ENCODE results near the gene CENPN.

The CENPN gene

DNA sequence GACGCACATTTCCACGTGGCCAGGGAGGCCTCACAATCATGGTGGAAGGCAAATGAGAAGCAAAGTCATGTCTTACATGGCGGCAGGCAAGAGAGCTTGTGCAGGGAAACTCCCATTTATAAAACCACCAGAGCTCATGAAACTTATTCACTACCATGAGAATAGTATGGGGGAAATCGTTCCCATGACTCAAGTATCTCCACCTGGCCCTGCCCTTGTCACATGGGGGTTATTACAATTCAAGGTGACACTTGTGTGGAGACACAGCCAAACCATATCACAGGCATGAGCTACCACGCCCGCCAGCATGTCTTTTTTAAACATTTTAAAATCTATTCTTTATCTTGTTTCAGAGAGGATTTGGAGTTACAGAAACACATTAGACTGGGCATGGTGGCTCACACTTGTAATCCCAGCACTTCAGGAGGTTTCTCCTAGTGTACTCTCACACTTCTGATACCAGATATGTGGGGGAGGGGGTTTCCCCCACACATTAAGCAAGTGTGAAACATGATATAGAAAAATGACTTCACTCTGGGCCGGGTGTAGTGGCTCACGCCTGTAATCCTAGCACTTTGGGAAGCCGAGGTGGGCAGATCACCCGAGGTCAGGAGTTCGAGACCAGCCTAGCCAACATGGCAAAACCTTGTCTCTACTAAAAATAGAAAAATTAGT, 23.1 kb downstream of the CENPN start:
- DNase-seq (ENCODE audit: low read depth in 2 of 2) = no peak

DNA sequence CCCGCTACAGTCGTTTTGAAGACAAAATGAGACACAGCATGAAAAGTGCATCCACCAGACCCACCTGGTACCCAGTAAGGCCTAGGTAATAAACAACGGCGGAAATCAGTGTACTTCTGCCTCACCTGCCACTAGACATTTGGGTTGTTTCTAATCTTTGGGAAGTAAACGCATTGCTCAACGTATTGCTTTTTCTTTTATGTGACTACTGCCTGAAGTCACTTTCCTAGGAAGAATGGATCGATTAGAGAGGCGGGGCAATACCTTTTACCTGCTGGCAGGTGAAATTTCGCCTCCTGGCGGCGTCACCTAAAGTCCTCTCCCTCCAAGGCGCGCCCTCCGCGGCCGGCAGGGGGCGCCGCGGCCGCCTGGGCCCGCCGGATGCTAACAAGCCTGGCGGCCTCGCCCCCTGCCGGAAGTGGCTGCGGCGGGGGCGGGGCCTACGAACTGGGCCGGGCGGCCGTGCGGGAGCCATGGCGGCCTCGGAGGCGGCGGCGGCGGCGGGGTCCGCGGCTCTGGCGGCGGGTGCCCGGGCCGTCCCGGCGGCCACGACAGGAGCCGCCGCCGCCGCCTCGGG, 28.5 kb downstream of the CENPN start, which contains the start of gene ATMIN:
Gene ATMIN (plus strand): TSS at position 445 of the 577 bp plus-strand sequence. CDS start 29 bp downstream, at position 474.
- DNase-seq (ENCODE audit: low read depth in 2 of 2) = peak; percentile 73 to 74

DNA sequence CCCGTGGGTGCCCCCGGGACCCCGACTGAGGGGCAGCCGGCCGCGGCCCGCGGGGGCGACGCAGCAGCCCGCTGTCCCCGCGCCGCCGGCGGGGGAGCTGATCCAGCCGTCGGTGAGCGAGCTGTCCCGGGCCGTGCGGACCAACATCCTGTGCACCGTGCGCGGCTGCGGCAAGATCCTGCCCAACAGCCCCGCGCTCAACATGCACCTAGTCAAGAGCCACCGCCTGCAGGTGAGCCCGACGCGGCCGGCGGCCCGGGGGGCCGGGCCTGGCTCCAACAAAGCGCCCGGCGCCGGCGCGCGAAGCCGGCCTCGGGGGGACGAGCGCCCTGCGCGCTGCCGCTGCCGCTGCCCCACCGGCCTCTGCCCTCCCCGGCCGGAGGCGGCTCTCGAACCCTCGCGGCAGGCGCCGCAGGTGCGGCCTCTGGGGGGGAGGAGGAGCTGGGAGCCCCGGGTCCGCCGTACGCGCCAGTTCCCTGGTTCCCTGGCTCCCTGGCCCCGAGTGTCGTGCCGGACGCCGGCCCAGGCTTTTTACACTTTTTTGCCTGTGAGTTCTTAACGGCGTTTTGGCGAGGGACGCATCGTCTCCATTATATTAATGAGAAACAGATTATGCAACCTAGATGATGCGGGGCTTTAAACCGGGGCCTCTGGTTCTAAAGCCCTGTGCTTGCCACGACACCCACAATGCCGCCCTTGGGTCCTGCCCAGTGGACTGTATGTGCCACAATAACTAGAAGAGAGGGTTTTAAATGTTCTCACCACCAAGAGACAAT, 29.1 kb downstream of the CENPN start:
- DNase-seq (ENCODE audit: low read depth in 2 of 2) = no peak

DNA sequence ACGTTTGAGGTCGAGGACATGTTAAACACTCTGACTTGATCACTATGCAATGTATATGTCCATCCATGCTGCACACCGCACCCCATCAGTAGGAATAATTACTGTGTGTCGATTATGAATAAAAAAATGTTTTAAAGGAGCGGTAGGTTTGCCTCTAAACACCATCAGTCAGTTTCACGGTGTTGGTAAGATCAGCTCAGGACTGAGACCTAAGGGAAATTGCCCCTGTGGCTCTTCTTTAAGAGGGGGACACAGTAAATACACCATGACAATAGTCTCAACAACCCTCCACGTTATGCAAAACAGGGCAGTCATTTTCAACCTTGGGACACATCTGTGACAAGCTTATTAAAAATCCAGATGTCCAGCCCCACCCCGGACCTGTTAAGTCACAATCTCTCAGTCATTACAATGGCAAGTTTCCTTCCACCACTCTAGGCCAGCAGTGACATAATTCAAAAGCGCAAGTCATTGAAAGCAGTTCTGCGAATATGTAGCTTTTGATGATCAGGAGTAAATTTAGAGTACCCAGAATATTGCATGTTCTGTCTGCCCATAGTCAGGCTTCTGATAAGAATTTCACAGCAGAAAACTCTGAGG, 29.8 kb downstream of the CENPN start:
- DNase-seq (ENCODE audit: low read depth in 2 of 2) = no peak

DNA sequence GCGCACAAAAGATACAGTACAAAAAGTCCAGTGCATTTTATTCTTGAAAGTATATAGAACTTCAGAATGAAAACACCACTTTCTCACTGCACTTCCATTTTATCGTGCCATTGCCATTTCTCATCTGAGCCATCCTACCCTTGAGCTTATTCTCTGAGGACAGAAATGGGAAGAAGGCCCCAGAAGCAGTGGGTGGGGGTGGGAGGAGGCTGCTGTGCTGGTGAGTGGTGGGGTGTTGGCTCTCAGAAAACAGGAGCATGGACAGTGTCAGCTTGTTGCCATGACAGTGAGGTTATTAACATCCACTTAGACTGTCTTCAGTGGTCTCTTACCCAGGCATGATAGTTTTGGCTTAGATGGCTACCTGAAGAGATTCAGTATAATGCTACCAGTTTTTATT, 33.1 kb downstream of the CENPN start:
- no peak for DNase-seq (ENCODE audit: low read depth in 2 of 2)

DNA sequence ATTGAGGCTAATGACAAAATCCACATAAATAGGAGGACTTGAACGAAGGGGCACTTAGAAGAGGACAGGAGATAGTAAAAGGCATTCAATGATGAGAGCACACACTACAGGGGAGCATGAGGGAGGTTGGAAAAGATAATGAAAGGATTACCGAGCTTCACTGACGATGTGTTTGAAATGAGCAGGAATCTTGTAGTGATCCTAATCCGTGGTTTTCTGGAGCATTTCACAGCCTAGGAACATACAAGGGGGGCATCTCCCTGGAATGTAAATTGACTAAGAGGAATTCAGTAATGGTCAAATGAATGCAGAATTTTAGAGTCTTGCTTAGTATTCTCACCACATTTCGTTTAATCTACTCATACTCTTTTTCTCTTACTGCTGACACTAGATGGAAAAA, 33.8 kb downstream of the CENPN start:
- no peak for DNase-seq (ENCODE audit: low read depth in 2 of 2)

DNA sequence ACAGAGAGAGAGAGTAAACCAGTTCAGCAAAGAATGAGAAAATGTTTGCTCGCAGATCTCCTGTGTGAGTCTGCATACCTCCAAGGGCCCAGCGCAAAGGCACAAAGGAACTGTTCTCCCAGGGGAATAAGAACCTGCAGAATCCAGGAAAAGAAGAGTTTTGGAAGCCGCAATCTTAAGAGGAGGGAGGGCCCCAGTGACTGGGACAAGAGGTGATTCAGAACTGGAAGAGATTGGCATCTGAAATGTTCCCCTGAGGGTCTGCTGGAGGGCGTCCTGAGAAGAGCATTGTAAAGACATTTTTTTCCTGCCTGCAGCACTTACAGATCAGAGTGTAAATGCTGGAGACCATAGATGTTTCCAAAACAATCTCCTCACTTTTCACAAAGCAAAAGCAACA, 34.7 kb downstream of the CENPN start:
- no peak for DNase-seq (ENCODE audit: low read depth in 2 of 2)

DNA sequence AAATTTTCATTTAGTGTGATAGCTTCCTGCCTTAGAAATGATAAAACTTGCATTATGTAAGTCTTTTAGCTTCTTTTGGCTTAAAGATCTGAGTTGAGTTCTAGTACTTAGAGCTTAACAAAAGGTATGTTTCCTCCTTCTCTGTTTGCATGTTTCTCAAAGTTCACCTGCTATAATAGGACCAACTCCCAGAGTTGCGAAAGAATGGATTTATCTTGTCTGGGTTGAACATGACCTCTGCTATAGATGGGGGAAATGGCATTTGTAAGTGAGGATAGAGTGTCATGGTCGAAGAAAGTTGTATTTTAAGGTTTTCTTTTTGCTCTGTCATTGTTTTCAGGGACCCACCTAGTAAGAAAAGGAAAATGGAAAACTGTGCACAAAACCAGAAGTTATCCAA, 35.8 kb downstream of the CENPN start:
- no peak for DNase-seq (ENCODE audit: low read depth in 2 of 2)

DNA sequence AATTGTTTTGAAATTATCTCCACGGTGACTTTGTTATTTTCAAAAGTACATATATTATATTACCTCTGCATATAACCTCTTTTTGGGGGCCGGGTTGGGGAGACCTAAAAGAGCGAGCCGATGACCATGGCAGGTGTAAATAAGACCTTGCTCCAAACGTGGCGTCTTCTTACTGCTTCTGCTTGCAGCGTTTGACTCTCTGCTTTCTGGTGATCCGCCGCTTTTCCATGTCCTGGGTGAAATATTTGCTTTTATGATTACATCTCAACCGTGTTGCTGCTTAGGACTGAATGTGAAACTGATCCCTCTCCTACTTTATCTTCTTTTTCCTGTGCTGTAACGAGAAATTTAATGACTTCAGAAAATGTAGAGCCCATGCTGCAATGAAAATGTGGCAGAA, 46.7 kb downstream of the CENPN start:
- DNase-seq (ENCODE audit: low read depth in 2 of 2) = no peak

DNA sequence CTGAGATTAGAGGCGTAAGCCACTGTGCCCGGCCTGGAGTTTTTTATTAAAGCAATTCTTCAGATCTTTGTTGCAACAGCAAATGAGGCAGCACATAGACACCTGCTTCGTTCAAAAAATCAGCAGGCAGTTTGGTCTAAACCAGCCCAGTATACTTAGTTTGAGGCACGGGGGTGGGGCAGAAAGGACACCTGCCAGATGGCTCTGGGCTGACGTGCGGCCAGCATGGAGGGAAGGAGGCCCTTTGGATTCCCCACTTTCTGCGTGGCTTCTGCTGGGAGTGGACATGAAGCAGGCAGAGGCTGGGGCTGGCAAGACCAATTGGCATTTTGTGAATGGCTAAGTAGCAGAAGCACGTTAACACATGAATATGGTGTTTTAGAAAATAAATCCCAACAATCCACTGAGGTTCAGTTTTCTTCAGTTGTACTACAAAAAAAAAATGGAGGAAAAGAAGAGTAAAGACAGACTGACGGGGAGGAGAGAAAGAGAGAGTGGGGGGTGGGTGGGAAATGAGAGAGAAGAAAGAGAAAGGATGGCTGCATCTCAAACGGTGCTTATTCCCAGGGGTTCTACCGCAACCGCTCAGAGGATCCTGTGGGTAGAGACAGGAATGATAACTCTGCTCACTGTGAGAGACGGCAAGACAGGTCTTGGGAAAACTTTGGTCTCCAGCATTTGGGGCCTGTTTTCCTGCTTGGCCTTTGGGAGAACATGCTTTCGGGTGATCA, 53.7 kb downstream of the CENPN start:
- DNase-seq (ENCODE audit: low read depth in 2 of 2) = no peak

DNA sequence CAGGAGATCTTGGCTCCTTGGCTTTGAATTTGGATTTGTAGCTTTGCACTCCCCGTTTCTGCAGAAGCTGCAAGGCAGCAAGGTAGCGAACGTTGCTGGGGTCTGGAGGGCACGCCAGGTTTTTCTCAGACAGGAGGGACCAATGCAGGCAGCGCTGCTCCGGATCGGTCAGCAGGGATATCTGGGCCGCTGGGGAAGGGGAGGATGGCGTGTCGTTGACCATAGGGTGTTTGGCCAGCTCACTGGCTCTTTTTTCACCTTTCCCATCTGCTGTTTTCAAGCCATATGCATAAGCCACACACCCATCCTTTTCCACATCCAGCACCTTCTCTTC, 54.3 kb downstream of the CENPN start:
- DNase-seq (ENCODE audit: low read depth in 2 of 2) = no peak

DNA sequence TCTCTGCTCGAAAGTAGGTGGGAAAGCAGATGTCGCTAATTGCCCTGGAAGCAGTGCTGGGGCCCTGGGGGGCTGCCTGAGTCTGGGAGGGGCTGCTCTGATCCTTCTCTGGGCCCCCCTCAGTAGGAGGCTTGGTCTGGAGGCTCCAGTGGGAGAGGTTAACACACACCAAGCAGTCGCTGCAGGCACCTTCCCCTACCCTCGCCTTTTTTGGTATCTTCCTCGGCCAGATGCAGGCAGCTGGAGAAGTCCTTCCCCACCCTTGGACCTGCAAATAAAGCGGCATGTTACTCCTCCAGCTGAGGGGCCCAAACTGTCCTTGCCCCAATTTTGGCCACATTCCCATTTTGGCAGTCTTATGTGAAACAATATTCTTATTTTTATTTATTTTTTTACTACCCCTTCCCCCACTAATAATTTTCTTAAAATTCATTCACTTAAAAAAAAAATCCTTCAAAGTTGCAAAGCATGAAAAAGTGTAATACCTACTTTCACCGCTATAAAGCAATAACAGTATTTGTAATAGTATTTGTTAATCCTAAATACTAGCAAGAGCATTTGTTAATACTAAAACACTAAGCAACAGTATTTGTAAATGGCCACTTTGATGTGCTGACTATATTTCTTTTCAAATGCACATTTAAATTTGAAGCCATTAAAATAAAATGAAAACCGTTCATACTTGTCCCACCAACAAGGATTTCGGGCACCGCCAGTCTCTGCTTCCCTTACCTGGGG, 55.0 kb downstream of the CENPN start:
- no peak for DNase-seq (ENCODE audit: low read depth in 2 of 2)

DNA sequence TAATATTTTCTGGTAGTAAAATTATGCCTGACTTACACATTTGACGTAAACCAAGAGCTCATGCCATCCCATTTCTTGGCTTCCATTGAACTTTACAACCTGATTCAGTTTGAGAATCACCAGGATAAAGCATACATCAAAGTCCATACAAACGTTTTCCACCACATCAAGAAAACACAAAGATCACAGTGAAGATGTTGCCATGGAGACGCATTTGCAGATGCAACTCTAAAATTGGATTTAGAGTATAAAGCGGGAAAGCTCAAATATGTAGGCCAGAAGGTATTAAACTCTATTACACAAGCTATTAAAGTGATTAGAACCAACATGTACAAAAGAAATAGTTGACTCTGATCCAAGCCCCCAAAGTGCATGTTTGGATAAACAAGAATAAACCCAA, 59.7 kb downstream of the CENPN start:
- no peak for DNase-seq (ENCODE audit: low read depth in 2 of 2)

DNA sequence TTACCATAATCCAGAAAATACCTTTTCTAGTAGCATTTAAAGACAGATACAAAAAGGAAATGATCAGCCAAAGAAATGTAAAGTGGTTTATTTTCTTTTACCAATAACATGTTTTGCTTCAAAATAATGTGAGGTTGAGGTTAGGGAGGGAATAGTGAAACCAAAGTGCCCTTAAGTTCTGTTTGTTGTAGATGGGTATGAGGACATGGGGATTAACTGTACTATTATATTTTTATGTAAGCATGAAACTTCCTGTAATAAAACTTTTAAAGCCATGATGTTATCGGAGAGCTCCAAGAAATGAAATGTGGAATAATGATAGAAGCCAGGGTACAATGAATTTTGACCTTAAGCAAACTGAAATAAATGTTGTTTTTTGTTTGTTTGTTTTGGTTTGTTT, 60.2 kb downstream of the CENPN start:
- DNase-seq (ENCODE audit: low read depth in 2 of 2) = no peak

DNA sequence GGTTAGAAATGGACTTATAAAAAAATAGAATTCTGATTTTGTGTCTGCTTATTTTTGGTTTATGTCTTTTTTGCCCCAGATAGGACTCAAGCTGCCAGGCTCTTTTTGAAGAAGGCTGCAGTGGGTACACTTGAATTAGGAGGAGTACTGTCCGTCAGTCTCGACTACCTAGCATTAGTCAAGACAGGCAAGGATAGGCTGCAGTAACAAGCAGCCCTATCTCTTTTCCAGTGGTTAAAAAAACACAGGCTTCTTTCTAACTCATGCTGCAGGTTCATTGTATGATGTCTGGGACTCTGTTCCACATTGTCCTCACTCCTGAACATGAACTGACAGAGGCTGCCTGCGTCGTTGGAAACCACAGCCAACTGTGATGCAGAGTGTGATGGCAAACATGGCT, 62.0 kb downstream of the CENPN start:
- no peak for DNase-seq (ENCODE audit: low read depth in 2 of 2)

DNA sequence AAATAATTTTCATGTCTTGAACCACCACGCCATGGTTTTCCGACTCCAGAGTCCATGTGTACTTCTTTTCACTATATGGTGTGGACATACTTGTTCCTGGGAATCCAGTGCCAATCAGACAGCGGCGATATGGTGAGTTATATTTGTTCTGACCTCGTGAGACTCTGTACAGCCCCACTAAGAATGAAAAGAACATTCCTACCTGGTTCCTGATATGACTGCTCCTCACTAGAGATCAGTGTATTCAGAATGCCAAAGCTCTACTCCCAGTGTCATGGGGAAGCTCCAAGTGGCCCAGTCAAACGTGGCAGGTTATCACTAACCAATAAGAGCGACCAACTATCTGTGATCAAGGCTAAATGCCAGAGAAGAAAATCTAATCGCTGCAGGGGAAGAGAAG, 64.0 kb downstream of the CENPN start:
- no peak for DNase-seq (ENCODE audit: low read depth in 2 of 2)

DNA sequence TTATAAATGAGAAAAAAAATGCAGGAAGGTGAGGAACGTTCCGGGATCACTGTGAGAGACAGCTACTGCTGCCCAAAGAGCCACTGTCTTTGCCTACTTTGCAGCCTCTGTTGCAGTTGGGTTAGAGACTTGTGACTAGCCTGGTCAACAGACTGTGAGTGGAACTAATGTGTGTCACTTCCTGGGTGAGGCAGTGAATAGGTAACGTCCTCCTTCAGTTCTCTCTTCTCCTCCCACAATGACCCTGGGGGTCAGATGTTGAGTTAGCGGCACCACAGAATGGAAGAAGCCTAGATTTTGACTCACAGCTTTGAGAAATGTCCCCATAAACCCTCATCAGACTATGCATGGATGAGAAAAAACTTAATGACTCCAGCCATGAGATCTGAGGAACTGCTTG, 64.8 kb downstream of the CENPN start:
- DNase-seq (ENCODE audit: low read depth in 2 of 2) = no peak

DNA sequence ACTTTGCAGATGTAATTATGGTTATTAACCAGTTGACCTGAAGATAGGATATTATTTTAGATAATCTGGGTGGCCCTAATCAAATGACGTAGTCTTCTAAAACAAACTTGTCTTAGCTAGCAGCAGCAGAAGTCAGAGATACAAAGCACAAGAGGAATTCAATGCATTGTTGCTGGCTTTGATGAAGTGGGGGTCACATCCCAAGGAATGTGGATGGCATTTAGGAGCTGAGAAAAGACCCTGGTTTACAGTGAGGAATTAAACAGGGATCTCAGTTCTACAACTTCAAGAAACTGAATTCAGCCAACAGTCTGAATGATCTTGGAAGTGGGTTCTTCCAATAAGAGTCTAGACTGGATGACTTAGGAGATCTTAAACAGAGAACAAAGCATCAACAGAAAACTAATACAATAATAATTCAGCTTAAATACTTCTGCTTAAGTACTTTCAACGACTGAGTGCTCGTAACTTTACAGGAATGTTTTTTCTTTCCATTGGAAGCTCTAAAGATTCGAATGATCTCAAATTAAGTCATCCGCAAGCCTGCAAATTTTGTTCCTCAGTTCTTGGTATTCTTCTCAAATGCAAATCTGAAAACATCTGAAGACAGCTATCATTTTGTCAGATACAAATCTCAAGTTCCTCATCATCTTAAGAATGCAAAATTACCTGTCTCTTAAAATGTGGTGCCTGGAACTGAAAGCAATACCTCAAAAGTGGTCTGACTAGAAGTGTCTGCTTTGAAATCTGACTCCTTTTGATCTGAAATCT, 66.7 kb downstream of the CENPN start:
- no peak for DNase-seq (ENCODE audit: low read depth in 2 of 2)

DNA sequence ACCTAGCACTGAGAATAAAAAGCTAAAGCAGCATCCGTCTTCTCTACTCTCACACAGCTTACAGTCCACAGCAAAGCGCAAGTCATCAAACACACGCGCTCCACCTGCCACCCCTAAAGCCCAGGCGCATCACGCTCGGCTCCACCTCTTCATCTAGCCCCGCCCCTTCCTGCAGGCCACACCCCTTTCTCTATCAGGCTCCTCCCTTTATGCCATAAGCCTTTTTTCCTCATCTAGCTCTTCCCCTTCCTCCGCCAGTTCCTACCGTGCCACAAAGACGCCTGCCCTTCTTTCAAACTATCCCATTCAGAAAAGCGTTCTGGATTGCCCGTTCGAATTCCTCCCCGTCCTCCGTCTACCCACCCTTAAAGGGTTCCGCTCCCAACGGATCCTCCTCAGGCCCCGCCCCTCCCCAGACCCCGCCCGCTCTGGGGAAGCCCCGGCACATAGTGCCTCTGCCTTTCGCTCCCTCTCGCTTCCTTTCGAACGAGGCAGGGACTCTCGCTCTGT, 69.6 kb downstream of the CENPN start:
- DNase-seq (ENCODE audit: low read depth in 2 of 2) = peak; percentile 87 to 94
